Thymus (tissue), 11 donors: Measurements from ENCODE around the gene TMEFF1. TPM values are rescaled to one million over a fixed set of nuclear protein-coding genes. Genes with fewer than 3 reads are reported as not detected.

Source experiments
- DNase-seq, 9 donors: peaks; one replicate each; pipeline ENCODE4 v3.0.0-alpha.2; 2013; ENCODE audit warnings: low spot score in 9 of 9, low read depth in 6 of 9, missing footprints in 1 of 9
- H3K27ac ChIP-seq, 2 donors: one replicate each; pipeline ENCODE4 v1.5.1; 2013; ENCODE audit warnings: control low read depth in 1 of 2, low read depth in 1 of 2, low read length in 1 of 2, mild to moderate bottlenecking in 1 of 2, moderate library complexity in 1 of 2
- H3K27me3 ChIP-seq, 2 donors: one replicate each; pipeline ENCODE4 v1.5.1; 2013; ENCODE audit warnings: low read length in 1 of 2; ENCODE audit not compliant: control insufficient read depth in 2 of 2, insufficient read depth in 1 of 2
- H3K36me3 ChIP-seq, 2 donors: one replicate each; pipeline ENCODE4 v1.5.1; 2013; ENCODE audit warnings: low read length in 1 of 2, mild to moderate bottlenecking in 1 of 2, moderate library complexity in 1 of 2; ENCODE audit not compliant: control insufficient read depth in 2 of 2, insufficient read depth in 2 of 2
- H3K4me1 ChIP-seq, 2 donors: one replicate each; pipeline ENCODE4 v1.5.1; 2013; ENCODE audit warnings: low read length in 2 of 2; ENCODE audit not compliant: control insufficient read depth in 2 of 2, insufficient read depth in 2 of 2
- H3K4me3 ChIP-seq, 2 donors: one replicate each; pipeline ENCODE4 v1.5.1; 2013; ENCODE audit warnings: low read length in 2 of 2, control low read depth in 1 of 2, mild to moderate bottlenecking in 1 of 2
- H3K9me3 ChIP-seq, 2 donors: one replicate each; pipeline ENCODE4 v1.5.1; 2013; ENCODE audit warnings: low read length in 1 of 2, mild to moderate bottlenecking in 1 of 2; ENCODE audit not compliant: control insufficient read depth in 2 of 2, insufficient read depth in 1 of 2
- WGBS: extraction: QIAGEN DNeasy Blood & Tissue Kit; methylation state at CpG from one replicate; pipeline ENCODE4 v1.1.7; 2013; 5-methylcytosine and 5-hydroxymethylcytosine counted together
- polyA plus RNA-seq: library from polyadenylated mRNA; stranded (reverse); fragments of 200-250 nt; gene quantifications from one replicate; pipeline ENCODE4 v1.2.3, GENCODE V29; 2013
- total RNA-seq: library from RNA; stranded (reverse); fragments of 120-200 nt; gene quantifications from one replicate; pipeline ENCODE4 v1.2.4, GENCODE V29; 2013
- donor health status: healthy.

TMEFF1 gene
- total and polyA plus RNA-seq, 2 donors = 0.02 to 1.4 TPM

- Histone ChIP-seq H3K9me3 (no peaks in the 10 kb centered on the region), H3K36me3 (no peaks in the 10 kb centered on the region), H3K27me3 (no peaks in the 10 kb centered on the region), H3K27ac (no peak overlapping the region), H3K4me3 (no peak overlapping the region), H3K4me1 (no peaks in the 10 kb centered on the region)
- no peak for DNase-seq
- WGBS = 94% methylated on average over 4 of the region's 4 CpGs
Measured at GRCh38 chr9:100575006-100575405, 102.1 kb downstream of the TMEFF1 start.

DNA sequence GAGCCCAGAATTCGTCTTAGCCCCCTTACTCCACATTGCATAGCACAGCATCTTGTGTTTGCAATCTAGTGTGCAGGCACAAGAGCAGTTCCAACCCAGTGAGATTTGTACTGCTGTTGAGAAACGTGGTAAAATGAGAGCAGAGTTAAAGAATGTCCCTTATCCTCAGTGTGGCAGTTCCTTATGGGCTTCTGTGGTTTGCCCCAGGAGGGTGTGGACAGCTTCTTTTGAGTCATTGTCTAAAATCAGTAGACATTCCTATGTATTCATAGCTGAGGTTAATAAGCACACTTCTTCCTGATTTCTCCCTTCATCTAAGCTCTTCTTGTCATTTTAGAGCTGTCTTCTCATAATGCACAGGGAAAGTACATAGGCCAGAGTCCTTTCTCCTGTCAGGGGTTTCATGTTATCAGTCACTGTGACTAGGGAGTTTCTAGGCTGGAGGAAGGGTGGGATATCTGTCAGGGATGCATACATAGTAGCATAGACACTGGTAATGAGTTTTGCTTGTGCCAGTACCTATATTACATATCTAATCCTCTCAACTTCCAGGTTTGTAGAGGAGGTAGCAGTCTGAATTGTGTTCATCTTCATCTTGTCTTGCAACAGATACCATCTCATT is 102.9 kb downstream of the TMEFF1 start:
- no peaks in the 10 kb centered on the region for H3K27me3 ChIP-seq
- H3K9me3 ChIP-seq = no peaks in the 10 kb centered on the region
- H3K4me3 ChIP-seq = no peak overlapping the region
- DNase-seq = no peak
- no peak overlapping the region for H3K27ac ChIP-seq
- WGBS = 92% methylated on average over 2 of the region's 2 CpGs
- H3K36me3 ChIP-seq = no peaks in the 10 kb centered on the region
- H3K4me1 ChIP-seq = no peaks in the 10 kb centered on the region

GRCh38 chr9:100577776-100578448 is 105.0 kb downstream of the TMEFF1 start, which contains the start of gene CAVIN4:
Gene CAVIN4, plus strand, starts transcription at chr9:100578079. Its CDS starts 65 bp downstream, at chr9:100578144.
- H3K36me3 ChIP-seq = no peaks in the 10 kb centered on the region
- H3K27me3 ChIP-seq = no peaks in the 10 kb centered on the region
- 97% methylated on average over 10 of the region's 10 CpGs for WGBS
- H3K27ac ChIP-seq = no peak within 1 kb of the TSS
- H3K4me1 ChIP-seq = no peaks in the 10 kb centered on the region
- no peak for DNase-seq
- H3K9me3 ChIP-seq = no peaks in the 10 kb centered on the region
- no peak within 1 kb of the TSS for H3K4me3 ChIP-seq

DNA sequence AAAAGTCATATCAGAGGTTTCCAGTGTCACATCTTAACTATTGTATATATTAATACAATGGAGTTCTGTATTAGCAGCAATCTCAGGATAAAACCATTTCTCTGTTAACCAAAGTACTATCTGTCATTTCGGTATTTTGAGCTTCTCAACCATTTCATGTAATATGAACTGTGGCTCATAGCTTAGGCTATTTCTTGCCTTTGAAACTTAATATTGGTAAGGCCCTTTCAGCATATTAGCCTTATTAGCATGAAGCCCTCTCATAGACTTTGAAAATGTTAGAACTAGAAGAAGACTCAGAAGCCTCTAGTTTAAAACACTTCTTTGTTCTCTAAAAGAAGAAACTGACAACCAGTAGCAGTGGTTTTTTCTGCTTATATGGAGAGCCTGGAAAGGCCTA is 105.7 kb downstream of the TMEFF1 start:
- H3K27me3 ChIP-seq = no peaks in the 10 kb centered on the region
- DNase-seq = no peak
- peaks cover 0 to 1% of the 10 kb centered on the region in 2 donors for H3K9me3 ChIP-seq
- 95% methylated on average over 1 of the region's 1 CpG for WGBS
- no peak overlapping the region for H3K27ac ChIP-seq
- H3K36me3 ChIP-seq = no peaks in the 10 kb centered on the region
- no peak overlapping the region for H3K4me3 ChIP-seq
- H3K4me1 ChIP-seq = no peaks in the 10 kb centered on the region

GRCh38 chr9:100579665-100580064 is 106.7 kb downstream of the TMEFF1 start:
- Histone ChIP-seq H3K27ac (no peak overlapping the region), H3K4me3 (no peak overlapping the region), H3K9me3 (peaks cover 0 to 4% of the 10 kb centered on the region in 2 donors), H3K36me3 (no peaks in the 10 kb centered on the region), H3K27me3 (no peaks in the 10 kb centered on the region), H3K4me1 (no peaks in the 10 kb centered on the region)
- no peak for DNase-seq
- WGBS = 95% methylated on average over 2 of the region's 2 CpGs

DNA sequence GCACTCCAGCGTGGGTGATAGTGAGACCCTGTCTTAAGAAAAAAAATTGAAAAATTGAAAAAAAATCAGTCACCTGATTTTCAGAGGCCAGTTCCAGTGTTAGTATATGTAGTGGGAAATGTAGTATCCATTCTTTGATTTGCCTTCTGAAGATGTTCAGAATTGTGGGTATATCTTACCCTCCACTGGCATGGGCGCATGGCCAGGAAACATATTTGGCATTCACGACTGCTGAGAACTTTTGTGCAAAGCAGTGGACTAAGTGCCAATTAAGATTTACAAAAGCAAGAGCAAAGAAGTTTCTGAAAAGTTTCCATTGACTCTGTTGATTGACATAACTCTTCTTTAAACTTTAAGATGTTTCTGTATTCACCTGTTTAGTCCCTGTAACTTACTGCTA is 107.3 kb downstream of the TMEFF1 start:
- Histone ChIP-seq H3K27ac (no peak overlapping the region), H3K27me3 (no peaks in the 10 kb centered on the region), H3K9me3 (peaks cover 0 to 4% of the 10 kb centered on the region in 2 donors), H3K4me1 (no peaks in the 10 kb centered on the region), H3K36me3 (no peaks in the 10 kb centered on the region), H3K4me3 (no peak overlapping the region)
- DNase-seq = no peak
- 95% methylated on average over 3 of the region's 3 CpGs for WGBS

GRCh38 chr9:100581081-100581480 is 108.1 kb downstream of the TMEFF1 start:
- WGBS = 97% methylated on average over 7 of the region's 7 CpGs
- no peaks in the 10 kb centered on the region for H3K27me3 ChIP-seq
- no peak overlapping the region for H3K27ac ChIP-seq
- no peak for DNase-seq
- no peaks in the 10 kb centered on the region for H3K36me3 ChIP-seq
- no peaks in the 10 kb centered on the region for H3K4me1 ChIP-seq
- no peak overlapping the region for H3K4me3 ChIP-seq
- peaks cover 0 to 4% of the 10 kb centered on the region in 2 donors for H3K9me3 ChIP-seq

DNA sequence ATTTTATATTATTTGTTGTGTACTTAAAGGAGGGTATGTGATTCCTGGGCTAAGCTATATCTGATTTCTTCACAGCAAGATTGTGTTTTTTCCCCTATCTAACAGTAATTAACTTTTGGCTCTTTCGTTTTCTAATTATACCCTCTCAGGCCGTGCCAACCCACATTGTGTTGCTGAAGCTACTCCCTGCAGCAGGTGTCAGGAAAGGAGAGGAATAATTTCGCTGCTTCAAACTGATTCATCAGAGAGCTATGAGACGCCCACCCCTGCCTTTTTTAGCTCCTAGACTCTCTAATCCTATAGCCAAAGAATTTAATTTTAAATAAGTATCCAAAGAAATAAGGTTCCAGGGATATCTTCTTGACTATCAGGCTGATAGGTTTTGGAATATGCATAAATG is 108.7 kb downstream of the TMEFF1 start:
- no peak overlapping the region for H3K27ac ChIP-seq
- 87% methylated on average over 4 of the region's 4 CpGs for WGBS

DNA sequence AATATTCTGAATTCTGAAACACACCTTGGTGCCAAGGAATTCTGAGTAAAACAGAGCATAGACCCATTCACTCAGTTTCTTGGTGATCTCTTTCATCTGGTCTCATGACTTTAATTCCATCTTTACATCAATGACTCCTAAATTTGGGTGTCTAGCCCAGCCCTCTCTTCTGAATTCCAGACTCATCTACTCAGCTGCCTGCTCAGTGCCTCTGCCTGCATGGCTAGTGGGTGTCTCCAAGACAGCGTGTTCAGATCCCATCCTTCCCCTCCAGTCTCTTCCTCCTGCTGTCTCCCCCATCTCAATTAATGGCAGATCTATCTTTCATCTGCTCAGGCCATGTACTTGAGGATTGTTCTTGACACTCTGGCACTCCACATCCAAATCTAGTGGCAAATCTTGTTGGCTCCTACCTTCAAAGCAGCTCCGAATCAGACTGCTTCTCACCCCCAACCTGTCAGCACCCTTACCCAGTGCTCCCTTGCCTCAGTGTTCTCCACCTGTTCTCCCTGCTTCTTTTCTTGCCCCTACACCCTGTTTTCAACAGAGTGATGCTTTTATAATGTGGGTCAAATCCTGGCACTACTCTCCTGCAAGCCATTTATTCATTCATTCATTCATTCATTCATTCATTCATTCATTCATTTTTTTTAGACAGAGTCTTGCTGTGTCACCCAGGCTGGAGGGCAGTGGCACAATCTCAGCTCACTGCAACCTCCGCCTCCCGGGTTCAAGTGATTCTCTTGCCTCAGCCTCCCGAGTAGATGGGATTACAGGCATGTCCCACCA is 110.3 kb downstream of the TMEFF1 start:
- Histone ChIP-seq H3K4me3 (no peak overlapping the region), H3K4me1 (no peaks in the 10 kb centered on the region), H3K27me3 (no peaks in the 10 kb centered on the region), H3K27ac (no peak overlapping the region), H3K9me3 (peaks cover 0 to 4% of the 10 kb centered on the region in 2 donors), H3K36me3 (no peaks in the 10 kb centered on the region)
- 96% methylated on average over 5 of the region's 5 CpGs for WGBS
- no peak for DNase-seq

More for the DNA sequence above, 108.7 kb downstream of the TMEFF1 start:
- peaks cover 0 to 4% of the 10 kb centered on the region in 2 donors for H3K9me3 ChIP-seq
- no peak overlapping the region for H3K4me3 ChIP-seq
- no peaks in the 10 kb centered on the region for H3K36me3 ChIP-seq
- H3K27me3 ChIP-seq = no peaks in the 10 kb centered on the region
- no peak for DNase-seq
- no peaks in the 10 kb centered on the region for H3K4me1 ChIP-seq
